Nucleus accumbens (tissue), 56 donors: Measurements from ENCODE around the gene CACNA1G.

ENCODE experiments used
- DNase-seq, 56 donors: peaks; one replicate each; lab custom pipeline; 2025; lab: John Stamatoyannopoulos, UW

Gene CACNA1G

DNA sequence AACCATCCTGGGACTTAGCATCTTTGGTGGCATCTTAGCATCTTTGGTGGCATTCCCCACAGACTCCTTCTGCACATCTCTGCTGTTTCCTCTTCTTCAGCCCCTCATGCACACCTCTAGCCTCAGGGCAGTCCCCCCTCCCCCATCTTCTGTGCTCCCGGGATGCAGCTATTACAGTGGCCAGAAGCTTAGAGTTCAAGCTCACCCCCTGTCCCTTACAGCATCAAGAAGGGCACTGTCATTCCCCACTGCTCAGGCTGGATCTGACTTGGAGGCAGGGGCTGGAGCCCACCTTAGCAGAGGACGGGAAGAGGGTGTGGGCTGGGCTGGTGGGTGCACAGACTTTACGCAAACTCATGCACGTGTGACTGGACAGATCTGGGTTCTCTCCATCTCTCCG, 27.3 kb upstream of the CACNA1G start:
- DNase-seq: no peak

- DNase-seq: peak in 4 of 56 donors; percentile 14 to 39 (median 22)
These were observed 26.8 kb upstream of the CACNA1G start for GRCh38 chr17:50533720-50534148.

GRCh38 chr17:50534222-50534978, 26.1 kb upstream of the CACNA1G start:
- no peak for DNase-seq

DNA sequence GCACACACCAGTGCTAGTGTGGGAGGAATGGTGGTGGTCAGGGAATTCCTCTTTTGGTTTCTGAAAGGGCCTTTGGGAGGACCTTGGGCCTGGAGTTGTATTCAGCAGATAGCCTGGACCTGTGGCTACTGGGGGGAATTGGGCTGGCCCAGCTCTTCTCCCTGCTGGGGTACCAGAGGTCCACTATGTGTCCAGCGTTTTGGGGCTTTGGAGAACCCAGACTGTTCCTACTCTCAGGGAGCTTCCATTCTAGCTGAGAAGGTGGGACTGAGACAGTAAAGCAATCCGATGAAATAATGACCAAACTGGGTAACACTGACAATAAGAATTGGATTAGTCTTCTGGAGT, 25.6 kb upstream of the CACNA1G start:
- DNase-seq: no peak

- DNase-seq: no peak
These were observed 25.1 kb upstream of the CACNA1G start for GRCh38 chr17:50535407-50535806.

GRCh38 chr17:50536683-50537646, 23.6 kb upstream of the CACNA1G start:
- DNase-seq: no peak

DNA sequence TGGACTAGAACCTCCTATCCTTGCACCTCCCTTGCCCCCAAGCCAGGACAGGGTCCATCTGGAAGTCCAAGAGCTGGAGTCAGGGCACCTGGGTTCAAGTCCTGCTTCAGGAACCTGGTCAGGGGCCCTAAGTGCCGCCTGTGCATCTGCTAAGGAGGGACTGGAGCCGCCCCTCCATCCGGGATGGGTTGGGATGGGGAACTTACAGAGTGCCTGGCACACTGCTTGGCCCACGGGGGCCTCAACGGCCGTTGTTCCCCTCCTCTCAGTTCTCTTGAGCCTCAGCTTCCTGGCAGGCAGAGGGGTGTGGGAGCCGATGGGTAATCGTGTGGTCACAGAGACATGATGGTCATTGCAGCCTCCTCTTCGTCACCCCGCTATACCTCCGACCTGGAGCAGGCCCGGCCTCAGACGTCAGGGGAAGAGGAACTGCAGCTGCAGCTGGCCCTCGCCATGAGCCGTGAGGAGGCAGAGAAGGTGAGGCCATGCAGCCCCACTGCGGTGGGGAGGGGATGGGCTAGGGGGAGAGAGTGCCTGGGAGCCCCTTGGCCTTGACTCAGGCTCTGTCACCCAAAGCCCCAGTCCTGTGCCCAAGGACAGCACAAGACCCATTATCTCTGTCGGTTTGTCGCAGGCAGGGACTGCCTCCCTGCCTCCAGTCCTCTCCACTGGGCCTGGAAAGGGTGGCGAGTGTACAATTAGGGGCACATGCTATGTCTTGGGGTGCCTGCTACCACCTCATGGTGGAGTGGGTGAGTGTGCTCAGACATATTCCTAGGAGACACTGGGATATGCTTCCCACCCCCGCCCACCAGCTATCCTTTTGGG, 22.6 kb upstream of the CACNA1G start:
- no peak for DNase-seq

DNA sequence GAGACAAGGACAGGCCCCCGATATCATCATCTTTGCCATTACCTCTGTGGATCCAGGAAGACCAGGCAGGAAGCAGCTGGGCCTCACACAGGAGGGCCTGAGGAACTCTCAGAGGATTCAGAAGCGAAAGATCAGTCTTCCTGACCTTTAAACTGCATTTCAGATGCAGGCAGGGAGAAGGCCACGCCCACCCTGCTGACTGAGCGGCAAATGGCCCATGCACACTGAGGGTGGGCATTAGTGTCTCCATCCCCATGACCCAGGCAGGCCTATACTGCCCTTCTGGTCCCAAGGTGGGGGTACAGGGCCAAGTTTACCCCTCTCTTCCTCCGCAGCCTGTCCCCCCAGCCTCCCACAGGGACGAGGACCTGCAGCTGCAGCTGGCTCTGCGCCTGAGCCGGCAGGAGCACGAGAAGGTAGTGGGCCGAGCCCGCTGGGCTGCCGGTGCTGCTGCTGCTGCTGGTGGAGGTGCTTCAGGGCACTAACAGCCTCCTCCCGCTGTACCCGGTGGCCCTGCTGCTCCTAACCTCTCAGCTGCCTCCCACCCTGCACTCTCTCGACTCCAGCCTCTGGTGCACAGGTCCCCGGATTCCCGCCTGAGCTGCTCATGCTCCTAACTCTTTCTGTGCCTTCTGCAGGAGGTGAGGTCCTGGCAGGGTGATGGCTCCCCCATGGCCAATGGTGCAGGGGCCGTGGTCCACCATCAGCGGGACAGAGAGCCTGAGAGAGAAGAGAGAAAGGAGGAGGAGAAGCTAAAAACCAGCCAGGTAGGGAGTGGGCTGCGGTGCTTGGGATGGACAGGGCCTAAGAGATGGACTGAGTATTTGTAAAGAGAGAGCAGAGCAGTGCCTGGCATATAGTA, 21.7 kb upstream of the CACNA1G start:
- DNase-seq: no peak

- DNase-seq: no peak
These were observed 20.6 kb upstream of the CACNA1G start for GRCh38 chr17:50539762-50540559.

DNA sequence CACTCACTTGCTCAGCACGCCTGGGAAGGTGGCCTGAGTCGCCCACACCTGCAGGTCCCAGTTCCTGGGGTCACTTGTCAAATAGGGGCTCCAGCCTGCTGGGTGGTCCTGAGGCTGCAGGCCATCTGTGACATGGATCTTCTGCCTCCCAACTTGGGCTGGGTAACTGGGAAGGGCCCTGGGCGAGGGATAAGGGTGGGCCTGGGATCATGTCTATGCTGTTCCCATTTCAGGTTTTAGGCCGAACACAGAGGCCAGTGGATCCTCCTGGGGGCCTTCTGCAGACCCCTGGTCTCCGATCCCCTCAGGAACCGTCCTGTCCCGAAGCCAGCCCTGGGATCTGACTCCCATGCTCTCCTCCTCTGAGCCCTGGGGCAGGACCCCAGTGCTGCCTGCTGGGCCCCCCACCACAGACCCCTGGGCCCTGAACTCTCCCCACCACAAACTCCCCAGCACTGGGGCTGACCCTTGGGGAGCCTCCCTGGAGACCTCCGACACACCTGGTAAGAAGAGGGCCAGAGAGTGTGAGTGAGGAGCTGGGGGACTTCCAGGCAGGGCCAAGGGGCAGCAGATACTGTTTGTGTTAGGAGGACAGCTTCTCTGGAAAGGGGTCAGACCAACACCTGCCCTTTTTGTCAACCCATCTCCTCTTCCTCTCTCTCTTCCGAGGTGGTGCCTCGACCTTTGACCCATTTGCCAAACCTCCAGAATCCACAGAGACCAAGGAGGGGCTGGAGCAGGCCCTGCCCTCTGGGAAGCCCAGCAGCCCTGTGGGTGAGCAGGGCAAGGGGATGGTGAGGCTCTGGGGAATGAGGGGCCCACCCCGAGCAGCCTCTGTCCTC, 19.7 kb upstream of the CACNA1G start:
- no peak for DNase-seq

DNA sequence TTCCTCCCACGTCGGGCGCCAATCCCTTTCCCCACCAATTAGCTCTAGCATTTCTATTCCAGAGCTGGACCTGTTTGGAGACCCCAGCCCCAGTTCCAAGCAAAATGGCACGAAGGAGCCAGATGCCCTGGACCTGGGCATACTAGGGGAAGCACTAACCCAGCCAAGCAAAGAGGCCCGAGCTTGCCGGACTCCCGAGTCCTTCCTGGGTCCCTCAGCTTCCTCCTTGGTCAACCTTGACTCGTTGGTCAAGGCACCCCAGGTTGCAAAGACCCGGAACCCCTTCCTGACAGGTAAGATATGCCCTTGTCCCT, 19.2 kb upstream of the CACNA1G start:
- peak in 1 of 56 donors; percentile 42 for DNase-seq

DNA sequence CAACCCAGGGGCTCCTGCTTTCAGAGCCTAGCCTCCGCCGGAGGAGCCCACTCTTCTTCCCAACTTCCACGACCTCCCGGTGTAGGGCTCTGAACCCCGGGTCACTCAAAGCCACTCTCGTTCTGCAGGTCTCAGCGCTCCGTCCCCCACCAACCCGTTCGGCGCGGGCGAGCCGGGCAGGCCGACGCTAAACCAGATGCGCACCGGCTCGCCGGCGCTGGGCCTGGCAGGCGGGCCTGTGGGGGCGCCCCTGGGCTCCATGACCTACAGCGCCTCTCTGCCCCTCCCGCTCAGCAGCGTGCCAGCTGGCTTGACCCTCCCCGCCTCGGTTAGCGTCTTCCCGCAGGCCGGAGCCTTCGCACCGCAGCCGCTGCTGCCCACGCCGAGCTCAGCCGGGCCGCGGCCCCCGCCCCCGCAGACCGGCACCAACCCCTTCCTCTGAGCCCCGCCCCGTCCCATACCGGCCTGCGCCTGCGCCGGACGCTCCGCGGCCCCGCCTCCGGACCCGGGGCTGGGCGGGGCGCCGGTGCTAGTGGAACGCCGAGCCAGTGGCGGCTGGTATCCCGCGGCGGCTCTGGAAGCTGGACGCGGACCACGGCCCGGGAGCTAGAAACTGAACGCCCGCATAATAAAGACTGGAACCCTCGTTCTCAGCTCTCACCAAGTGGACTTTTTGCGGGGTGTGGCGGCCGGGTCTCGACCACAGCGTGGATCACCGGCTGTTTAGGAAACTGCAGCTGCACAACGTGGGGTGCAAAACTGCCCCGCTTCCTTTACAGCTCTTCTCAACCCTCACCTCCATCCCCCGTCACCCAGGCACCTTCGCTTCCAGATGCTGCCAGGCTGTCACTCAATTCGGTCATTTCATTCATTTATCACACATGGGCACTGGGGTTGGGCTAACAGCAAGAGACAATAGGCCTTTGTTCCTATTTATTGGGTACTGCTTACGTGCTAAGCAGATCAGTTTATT, 18.5 kb upstream of the CACNA1G start:
- DNase-seq: peak in 54 of 56 donors; percentile 26 to 91 (median 76)

DNA sequence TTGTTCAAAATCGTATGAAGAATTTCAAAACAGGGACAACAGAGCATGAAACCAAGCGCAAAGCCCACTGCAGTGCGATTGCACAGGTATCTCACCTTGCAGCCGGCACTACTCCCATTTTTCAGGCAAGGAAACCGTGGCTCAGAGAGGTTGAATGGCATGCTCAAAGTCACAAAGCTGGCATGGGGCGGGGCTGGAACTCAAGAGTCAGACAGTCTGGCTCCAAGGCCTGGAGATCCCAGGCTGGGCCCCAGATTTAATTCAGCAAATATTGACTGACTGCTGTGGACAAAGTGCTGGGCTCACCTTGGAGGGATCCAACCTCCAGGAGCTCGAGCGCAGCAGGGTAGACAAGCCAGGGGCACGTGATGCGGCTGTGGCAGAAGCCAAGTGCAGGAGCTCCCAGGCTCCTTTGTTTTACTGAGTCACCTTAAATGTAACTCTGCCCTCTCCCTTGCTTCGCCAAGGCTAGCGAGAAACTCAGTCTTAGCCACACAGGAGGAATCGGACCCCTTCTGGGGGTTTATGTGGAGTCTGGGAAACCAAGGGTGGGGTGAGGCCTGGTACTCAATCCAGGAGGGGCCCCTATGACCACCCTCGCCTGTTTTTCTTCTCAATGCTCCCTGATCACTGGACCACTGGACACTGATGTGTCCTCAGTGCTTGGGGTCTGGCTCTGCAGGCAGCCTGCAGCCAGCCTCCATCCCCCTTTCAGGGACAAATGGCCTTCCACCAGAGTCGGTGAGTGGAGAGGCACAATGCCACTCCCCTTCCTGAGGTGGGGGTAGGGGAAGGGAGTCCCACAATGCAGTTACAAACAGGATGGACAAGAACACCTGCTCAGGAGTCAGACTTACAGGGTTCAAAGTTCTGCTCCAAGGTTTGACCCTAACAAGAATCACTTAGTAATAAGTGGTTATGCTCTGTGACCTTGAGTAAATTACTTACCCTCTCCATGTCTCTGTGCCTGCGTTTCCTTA, 17.4 kb upstream of the CACNA1G start:
- DNase-seq: no peak

- DNase-seq: no peak
These were observed 16.0 kb upstream of the CACNA1G start for GRCh38 chr17:50544516-50544915.

GRCh38 chr17:50545311-50545710, 15.2 kb upstream of the CACNA1G start:
- no peak for DNase-seq

GRCh38 chr17:50546701-50547034, 13.8 kb upstream of the CACNA1G start:
- DNase-seq: no peak
